PC-3 (cell line): ENCODE measurements around the gene HOXD10. TPM values are rescaled to one million over a fixed set of nuclear protein-coding genes. Genes with fewer than 3 reads are reported as not detected.

Experiments used
- ATAC-seq: fragments of 200-7000 bp; cut with Tn5 transposase; 2 replicates; pipeline ENCODE4 v1.9.1; 2020; ENCODE audit warnings: mild to moderate bottlenecking, moderate library complexity
- BruUV-seq: library from RNA; stranded (reverse); fragments of 400-500 nt; replicated peaks from 2 replicates; lab custom pipeline; 2021; lab: Mats Ljungman, UMichigan
- CTCF ChIA-PET: fragments of 300-600 bp; sonication (Branson Sonifier 250); formaldehyde crosslinking; loops from one replicate; lab custom pipeline; 2022; ENCODE audit warnings: antibody characterized with exemption; lab: Charles Lee
- POLR2A ChIA-PET: fragments of 300-600 bp; sonication (Branson Sonifier 250); formaldehyde crosslinking; loops from one replicate; lab custom pipeline; 2022; ENCODE audit warnings: antibody characterized with exemption; ENCODE audit not compliant: unreplicated experiment; lab: Charles Lee
- DNase-seq: peaks from one replicate; pipeline ENCODE4 v3.0.0-alpha.2; 2015
- H2AFZ ChIP-seq: fragments of 300-600 bp; sonication (generic); 2 replicates; pipeline ENCODE4 v1.6.0; 2016; ENCODE audit warnings: antibody characterized with exemption, low read length
- H3F3A ChIP-seq: fragments of 300-600 bp; sonication (generic); one replicate; pipeline ENCODE4 v1.6.0; 2017; ENCODE audit warnings: antibody characterized with exemption, low read length, control low read depth, mild to moderate bottlenecking; ENCODE audit not compliant: unreplicated experiment
- H3K27ac ChIP-seq: fragments of 300-600 bp; sonication (generic); 2 replicates; pipeline ENCODE4 v1.5.1; 2016; ENCODE audit warnings: mild to moderate bottlenecking, low read length
- H3K27me3 ChIP-seq: fragments of 300-600 bp; sonication (generic); 2 replicates; pipeline ENCODE4 v1.6.1; 2016; ENCODE audit warnings: low read length, mixed read lengths
- H3K36me3 ChIP-seq: fragments of 300-600 bp; sonication (generic); 2 replicates; pipeline ENCODE4 v1.6.1; 2016; ENCODE audit warnings: low read depth, mixed run types, low read length, mixed read lengths
- H3K4me1 ChIP-seq: fragments of 300-600 bp; sonication (generic); 2 replicates; pipeline ENCODE4 v1.5.1; 2016; ENCODE audit warnings: low read length; ENCODE audit not compliant: insufficient read depth
- H3K4me2 ChIP-seq: fragments of 300-600 bp; sonication (generic); 2 replicates; pipeline ENCODE4 v1.6.0; 2016; ENCODE audit warnings: low read length
- H3K4me3 ChIP-seq: fragments of 300-600 bp; sonication (generic); 2 replicates; pipeline ENCODE4 v1.5.1; 2016; ENCODE audit warnings: mild to moderate bottlenecking, low read length, mixed read lengths
- H3K79me2 ChIP-seq: fragments of 300-600 bp; sonication (generic); 2 replicates; pipeline ENCODE4 v1.6.1; 2017; ENCODE audit warnings: low read length, mixed read lengths
- H3K9ac ChIP-seq: fragments of 300-600 bp; sonication (generic); 2 replicates; pipeline ENCODE4 v1.6.0; 2016; ENCODE audit warnings: mild to moderate bottlenecking, low read length
- H3K9me2 ChIP-seq: fragments of 300-600 bp; sonication (generic); replicated peaks from 2 replicates; pipeline ENCODE4 v1.6.1; 2016; ENCODE audit warnings: mixed run types, low read length, mixed read lengths
- H3K9me3 ChIP-seq: fragments of 300-600 bp; sonication (generic); 2 replicates; pipeline ENCODE4 v1.6.1; 2016; ENCODE audit warnings: low read length, mixed read lengths
- H4K20me1 ChIP-seq: fragments of 300-600 bp; sonication (generic); 2 replicates; pipeline ENCODE4 v1.6.1; 2016; ENCODE audit warnings: low read length, mixed read lengths
- CTCF ChIP-seq: fragments of 300-600 bp; sonication (generic); conservative IDR thresholded peaks from 2 replicates; pipeline ENCODE4 v1.5.1; 2017; ENCODE audit warnings: antibody characterized with exemption, low read depth, mild to moderate bottlenecking, low read length
- EZH2 ChIP-seq: fragments of 300-600 bp; sonication (generic); IDR thresholded peaks from one replicate; pipeline ENCODE4 v1.6.1; 2017; ENCODE audit warnings: antibody characterized with exemption, mild to moderate bottlenecking, low read length; ENCODE audit not compliant: unreplicated experiment
- EZH2phosphoT487 ChIP-seq: fragments of 300-600 bp; sonication (generic); IDR thresholded peaks from 2 replicates; pipeline ENCODE4 v1.6.1; 2018; ENCODE audit warnings: mild to moderate bottlenecking, antibody characterized with exemption, low read length, borderline replicate concordance
- intact Hi-C: fragments of 100-400 bp; cut with micrococcal nuclease; formaldehyde crosslinking; loops from 2 replicates; pipeline ENCODE4 v1.9.0; 2023
- total RNA-seq: library from RNA; depleted of rRNA; stranded (reverse); fragments of >200 nt; gene quantifications from 2 replicates; pipeline ENCODE4 v1.2.3, GENCODE V29; 2014

HOXD10 gene
- total RNA-seq, 1 experiment from 2014 or later = not detected

- Histone ChIP-seq H3K4me2 (no peak overlapping the region), H3F3A (no peaks in the 10 kb centered on the region), H3K4me3 (no peak overlapping the region), H3K27me3 (no peaks in the 10 kb centered on the region), H4K20me1 (no peaks in the 10 kb centered on the region), H3K79me2 (no peaks in the 10 kb centered on the region), H3K9me2 (no peaks in the 10 kb centered on the region), H3K9ac (no peak overlapping the region), H2AFZ (no peak overlapping the region), H3K36me3 (no peaks in the 10 kb centered on the region), H3K4me1 (no peaks in the 10 kb centered on the region), H3K27ac (no peak overlapping the region), H3K9me3 (no peaks in the 10 kb centered on the region)
- POLR2A ChIA-PET = no interaction called here
- intact Hi-C loops = no loop called here
- TF ChIP-seq EZH2phosphoT487 (no peak), CTCF (no peak), EZH2 (no peak)
- no TSS peak for BruUV-seq
- ATAC-seq (no peak), DNase-seq (no peak)
- CTCF ChIA-PET = no interaction called here
These were observed 43.2 kb downstream of the HOXD10 start for GRCh38 chr2:176159663-176160250.

DNA sequence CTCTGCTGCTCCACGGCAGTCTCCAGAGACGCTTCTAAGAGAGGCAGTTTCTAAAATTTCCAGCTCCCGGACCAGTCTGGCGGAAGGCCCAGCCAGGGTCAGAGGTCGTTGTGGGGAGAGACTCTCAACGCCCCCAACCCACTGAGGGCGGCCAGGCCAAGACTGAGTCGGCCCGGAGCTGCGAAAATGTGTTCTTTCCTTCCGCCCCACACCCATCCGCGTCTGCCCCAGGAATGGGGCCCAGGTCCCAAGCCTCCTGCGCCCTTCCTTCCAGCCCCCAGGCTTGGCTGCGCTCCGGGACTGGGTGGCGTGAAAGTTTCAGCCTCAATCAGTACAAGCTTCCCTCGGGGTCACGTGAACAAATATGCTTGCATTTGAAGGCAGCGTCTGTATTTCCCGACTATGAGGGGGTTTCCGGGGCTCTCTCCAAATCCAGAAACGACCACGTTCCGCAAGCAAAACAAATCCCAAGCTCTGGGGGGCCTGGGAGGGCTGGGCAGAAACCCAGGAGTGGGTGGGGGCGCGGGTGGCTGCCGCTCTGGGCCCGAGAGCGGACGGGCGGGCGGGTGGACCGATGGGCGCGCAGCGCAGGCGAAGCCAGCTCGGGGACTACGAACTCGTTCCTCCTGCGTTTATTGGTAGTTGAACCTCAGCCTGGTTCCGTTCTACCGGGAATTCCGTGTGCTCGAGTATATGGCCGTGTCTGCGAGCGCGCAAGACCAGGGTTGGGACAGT is 43.8 kb downstream of the HOXD10 start:
- ChIA-PET POLR2A (no interaction called here), CTCF (no interaction called here)
- no peak for DNase-seq
- Histone ChIP-seq H3K9me3 (no peaks in the 10 kb centered on the region), H4K20me1 (no peaks in the 10 kb centered on the region), H3K9me2 (no peaks in the 10 kb centered on the region), H3K27me3 (no peaks in the 10 kb centered on the region), H3K4me2 (no peak overlapping the region), H3K27ac (no peak overlapping the region), H2AFZ (no peak overlapping the region), H3K4me3 (no peak overlapping the region), H3K79me2 (no peaks in the 10 kb centered on the region), H3F3A (no peaks in the 10 kb centered on the region), H3K36me3 (no peaks in the 10 kb centered on the region), H3K9ac (no peak overlapping the region), H3K4me1 (no peaks in the 10 kb centered on the region)
- TF ChIP-seq EZH2phosphoT487 (no peak), CTCF (no peak), EZH2 (no peak)
- no TSS peak for BruUV-seq
- intact Hi-C loops = no loop called here
- no peak for ATAC-seq
